Epithelial cell of esophagus (primary cell): ENCODE results near the gene SLAMF1.
A peak's percentile ranks its signal among the peaks of the same experiment; 100 is the strongest.
"Not testable (repeated sequence)": the region's sequence is repeated elsewhere in the genome, so short reads cannot be mapped to it uniquely, and the experiment has no call there.

Experiments used
- DNase-seq: peaks from one replicate; pipeline ENCODE4 v3.0.0; 2010; ENCODE audit warnings: low read depth
- H3K4me3 ChIP-seq: 2 replicates; pipeline ENCODE4 v1.5.1; 2011; ENCODE audit warnings: mild to moderate bottlenecking, low read length, control low read depth
- CTCF ChIP-seq: IDR thresholded peaks from 2 replicates; pipeline ENCODE4 v1.5.1; 2011; ENCODE audit warnings: low read depth, mild to moderate bottlenecking, low read length, control low read depth, inconsistent platforms; ENCODE audit not compliant: insufficient read depth; ENCODE audit errors: missing control alignments

The SLAMF1 gene

GRCh38 chr1:160657250-160657781 lies 10.5 kb upstream of the SLAMF1 start:
- H3K4me3 ChIP-seq = no peak overlapping the region
- no peak for DNase-seq
- TF ChIP-seq CTCF = no peak

- H3K4me3 ChIP-seq = no peak overlapping the region
- TF ChIP-seq CTCF = no peak
These were observed 9.9 kb upstream of the SLAMF1 start for GRCh38 chr1:160656737-160657136.

GRCh38 chr1:160653620-160654016 lies 6.8 kb upstream of the SLAMF1 start:
- H3K4me3 ChIP-seq = no peak overlapping the region
- TF ChIP-seq CTCF = no peak
- DNase-seq = no peak

More at GRCh38 chr1:160656737-160657136, 9.9 kb upstream of the SLAMF1 start:
- no peak for DNase-seq

GRCh38 chr1:160652924-160653619 lies 6.2 kb upstream of the SLAMF1 start:
- TF ChIP-seq CTCF = no peak
- no peak for DNase-seq
- no peak overlapping the region for H3K4me3 ChIP-seq

GRCh38 chr1:160652065-160652641 lies 5.3 kb upstream of the SLAMF1 start:
- not testable (repeated sequence) for H3K4me3 ChIP-seq
- peak; percentile 18 for DNase-seq

GRCh38 chr1:160651433-160652064 lies 4.7 kb upstream of the SLAMF1 start:
- no peak overlapping the region for H3K4me3 ChIP-seq

More at GRCh38 chr1:160651433-160652064, 4.7 kb upstream of the SLAMF1 start:
- DNase-seq = peak; percentile 3
- no peak for TF ChIP-seq CTCF
